Measurements from ENCODE around the gene PPP1R7. TPM values are rescaled to one million over a fixed set of nuclear protein-coding genes. Genes with fewer than 3 reads are reported as not detected.

PPP1R7 gene
- total RNA-seq, 1 experiment from 2014 or later: 45.4 TPM

- no peak overlapping the region for H3K4me3 ChIP-seq (replicated peaks in 1 of 2; ENCODE audit: low read depth in 1 of 2, low read length in 2 of 2)
- DNase-seq (ENCODE audit: low read depth, low spot score) (no peak), ATAC-seq (no peak)
- TF ChIP-seq CEBPB (IDR thresholded peaks at IDR 0.05; ENCODE audit: low read depth): no peak
- BruUV-seq (replicated peaks): no TSS peak
- no peaks in the 10 kb centered on the region for H3K4me1 ChIP-seq (ENCODE audit: control insufficient read depth in 1 of 2, insufficient read depth in 2 of 2, low read length in 2 of 2)
- ChIA-PET POLR2A (no interaction called here), CTCF (no interaction called here), RAD21 (ENCODE audit: low non-redundant PET in 1 of 2, low total read pairs in 2 of 2, uncharacterized antibody in 2 of 2, unreplicated experiment in 2 of 2) (no interaction called here)
- H2AFZ ChIP-seq (ENCODE audit: low read depth, low read length, poor library complexity, severe bottlenecking): no peak overlapping the region
- no peaks in the 10 kb centered on the region for H4K20me1 ChIP-seq (ENCODE audit: insufficient read depth)
- H3K9ac ChIP-seq (ENCODE audit: low read length): no peak overlapping the region
- H3K9me2 ChIP-seq (ENCODE audit: insufficient read depth): no peaks in the 10 kb centered on the region
- H3K27me3 ChIP-seq (ENCODE audit: insufficient read depth, low read length): no peaks in the 10 kb centered on the region
- no peak overlapping the region for H3K27ac ChIP-seq (ENCODE audit: low read depth, low read length)
- intact Hi-C loops (cut with micrococcal nuclease): no loop called here
- no peaks in the 10 kb centered on the region for H3K36me3 ChIP-seq (ENCODE audit: control insufficient read depth in 1 of 2, insufficient read depth in 2 of 2, low read length in 2 of 2)
- no peak overlapping the region for H3K4me2 ChIP-seq (ENCODE audit: low read length)
- H3K9me3 ChIP-seq (ENCODE audit: control insufficient read depth in 1 of 2, insufficient read depth in 1 of 2, low read depth in 1 of 2, low read length in 2 of 2): no peaks in the 10 kb centered on the region
- no peaks in the 10 kb centered on the region for H3K79me2 ChIP-seq (ENCODE audit: insufficient read depth, low read length)
These were observed 57.4 kb downstream of the PPP1R7 start for GRCh38 chr2:241207641-241208040.

GRCh38 chr2:241208058-241208457 lies 57.8 kb downstream of the PPP1R7 start:
- RAD21 ChIA-PET (ENCODE audit: low non-redundant PET in 1 of 2, low total read pairs in 2 of 2, uncharacterized antibody in 2 of 2, unreplicated experiment in 2 of 2): no interaction called here
- no peak for TF ChIP-seq EGR1 (IDR thresholded peaks at IDR 0.05; ENCODE audit: low read depth)
- no peak for TF ChIP-seq ZNF274 (IDR thresholded peaks at IDR 0.05; ENCODE audit: low read depth, low read length)
- Histone ChIP-seq H3K79me2 (ENCODE audit: insufficient read depth, low read length) (no peaks in the 10 kb centered on the region), H3K4me2 (ENCODE audit: low read length) (no peak overlapping the region), H3K9me3 (ENCODE audit: control insufficient read depth in 1 of 2, insufficient read depth in 1 of 2, low read depth in 1 of 2, low read length in 2 of 2) (no peaks in the 10 kb centered on the region), H4K20me1 (ENCODE audit: insufficient read depth) (no peaks in the 10 kb centered on the region), H3K9ac (ENCODE audit: low read length) (no peak overlapping the region), H3K27me3 (ENCODE audit: insufficient read depth, low read length) (no peaks in the 10 kb centered on the region), H2AFZ (ENCODE audit: low read depth, low read length, poor library complexity, severe bottlenecking) (no peak overlapping the region), H3K36me3 (ENCODE audit: control insufficient read depth in 1 of 2, insufficient read depth in 2 of 2, low read length in 2 of 2) (no peaks in the 10 kb centered on the region), H3K27ac (ENCODE audit: low read depth, low read length) (no peak overlapping the region), H3K4me3 (replicated peaks in 1 of 2; ENCODE audit: low read depth in 1 of 2, low read length in 2 of 2) (no peak overlapping the region), H3K4me1 (ENCODE audit: control insufficient read depth in 1 of 2, insufficient read depth in 2 of 2, low read length in 2 of 2) (no peaks in the 10 kb centered on the region), H3K9me2 (ENCODE audit: insufficient read depth) (no peaks in the 10 kb centered on the region)
- DNase-seq (ENCODE audit: low read depth, low spot score) (no peak), ATAC-seq (no peak)
- CTCF ChIA-PET: no interaction called here
- POLR2A ChIA-PET: no interaction called here
- intact Hi-C loops (cut with micrococcal nuclease): no loop called here
- BruUV-seq (replicated peaks): no TSS peak

GRCh38 chr2:241209271-241209670 lies 59.0 kb downstream of the PPP1R7 start:
- H4K20me1 ChIP-seq (ENCODE audit: insufficient read depth): no peaks in the 10 kb centered on the region
- no peaks in the 10 kb centered on the region for H3K36me3 ChIP-seq (ENCODE audit: control insufficient read depth in 1 of 2, insufficient read depth in 2 of 2, low read length in 2 of 2)
- no peak overlapping the region for H2AFZ ChIP-seq (ENCODE audit: low read depth, low read length, poor library complexity, severe bottlenecking)
- DNase-seq (ENCODE audit: low read depth, low spot score) (no peak), ATAC-seq (no peak)
- no peak overlapping the region for H3K27ac ChIP-seq (ENCODE audit: low read depth, low read length)
- RAD21 ChIA-PET (ENCODE audit: low non-redundant PET in 1 of 2, low total read pairs in 2 of 2, uncharacterized antibody in 2 of 2, unreplicated experiment in 2 of 2): no interaction called here
- H3K9ac ChIP-seq (ENCODE audit: low read length): no peak overlapping the region
- H3K27me3 ChIP-seq (ENCODE audit: insufficient read depth, low read length): no peaks in the 10 kb centered on the region
- CTCF ChIA-PET: no interaction called here
- H3K4me3 ChIP-seq (replicated peaks in 1 of 2; ENCODE audit: low read depth in 1 of 2, low read length in 2 of 2): no peak overlapping the region
- H3K9me2 ChIP-seq (ENCODE audit: insufficient read depth): no peaks in the 10 kb centered on the region
- H3K9me3 ChIP-seq (ENCODE audit: control insufficient read depth in 1 of 2, insufficient read depth in 1 of 2, low read depth in 1 of 2, low read length in 2 of 2): no peaks in the 10 kb centered on the region
- no peak overlapping the region for H3K4me2 ChIP-seq (ENCODE audit: low read length)
- no TSS peak for BruUV-seq (replicated peaks)
- no peaks in the 10 kb centered on the region for H3K79me2 ChIP-seq (ENCODE audit: insufficient read depth, low read length)
- H3K4me1 ChIP-seq (ENCODE audit: control insufficient read depth in 1 of 2, insufficient read depth in 2 of 2, low read length in 2 of 2): no peaks in the 10 kb centered on the region
- no peak for TF ChIP-seq YY1 (IDR thresholded peaks at IDR 0.05; ENCODE audit: extremely low read depth, insufficient replicate concordance, low read depth, low read length)
- TF ChIP-seq SP1 (IDR thresholded peaks at IDR 0.05; ENCODE audit: low read depth): no peak
- TF ChIP-seq JUND (IDR thresholded peaks at IDR 0.05): no peak
- intact Hi-C loops (cut with micrococcal nuclease): no loop called here
- POLR2A ChIA-PET: no interaction called here

Measured in HCT116 (cell line).